GM10266 (cell line): ENCODE results near the gene STK26.

Source experiments
- DNase-seq: peaks from one replicate; pipeline ENCODE4 v3.0.0; 2012; ENCODE audit errors: extremely low spot score
- TF ChIP-seq, protein P1 (sequence below): IDR thresholded peaks from 2 replicates; pipeline ENCODE4 v1.5.1; 2012; ENCODE audit warnings: mild to moderate bottlenecking, low read depth; ENCODE audit not compliant: control insufficient read depth, insufficient read depth; ENCODE audit errors: missing control alignments

STK26 gene

DNA sequence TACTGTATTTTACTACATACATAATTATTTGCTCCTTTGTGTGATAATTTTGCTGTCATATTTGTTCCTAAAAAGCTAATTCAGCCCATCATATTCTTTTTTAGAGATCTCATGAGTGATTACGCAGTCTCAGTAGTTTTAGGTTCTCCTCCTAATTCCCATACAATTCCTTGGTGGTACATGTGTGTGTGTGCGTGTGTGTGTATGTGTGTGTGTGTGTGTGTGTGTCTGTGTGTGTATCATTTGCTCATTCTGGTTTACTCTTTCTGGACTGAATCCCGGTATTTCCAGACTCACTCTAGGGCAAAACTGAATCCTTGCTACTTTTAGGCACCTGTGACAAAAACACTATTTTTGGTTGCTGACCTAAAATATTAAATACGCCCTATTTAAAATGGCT lies 34.9 kb downstream of the STK26 start:
- TF ChIP-seq, protein P1, sequence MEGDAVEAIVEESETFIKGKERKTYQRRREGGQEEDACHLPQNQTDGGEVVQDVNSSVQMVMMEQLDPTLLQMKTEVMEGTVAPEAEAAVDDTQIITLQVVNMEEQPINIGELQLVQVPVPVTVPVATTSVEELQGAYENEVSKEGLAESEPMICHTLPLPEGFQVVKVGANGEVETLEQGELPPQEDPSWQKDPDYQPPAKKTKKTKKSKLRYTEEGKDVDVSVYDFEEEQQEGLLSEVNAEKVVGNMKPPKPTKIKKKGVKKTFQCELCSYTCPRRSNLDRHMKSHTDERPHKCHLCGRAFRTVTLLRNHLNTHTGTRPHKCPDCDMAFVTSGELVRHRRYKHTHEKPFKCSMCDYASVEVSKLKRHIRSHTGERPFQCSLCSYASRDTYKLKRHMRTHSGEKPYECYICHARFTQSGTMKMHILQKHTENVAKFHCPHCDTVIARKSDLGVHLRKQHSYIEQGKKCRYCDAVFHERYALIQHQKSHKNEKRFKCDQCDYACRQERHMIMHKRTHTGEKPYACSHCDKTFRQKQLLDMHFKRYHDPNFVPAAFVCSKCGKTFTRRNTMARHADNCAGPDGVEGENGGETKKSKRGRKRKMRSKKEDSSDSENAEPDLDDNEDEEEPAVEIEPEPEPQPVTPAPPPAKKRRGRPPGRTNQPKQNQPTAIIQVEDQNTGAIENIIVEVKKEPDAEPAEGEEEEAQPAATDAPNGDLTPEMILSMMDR: no peak

DNA sequence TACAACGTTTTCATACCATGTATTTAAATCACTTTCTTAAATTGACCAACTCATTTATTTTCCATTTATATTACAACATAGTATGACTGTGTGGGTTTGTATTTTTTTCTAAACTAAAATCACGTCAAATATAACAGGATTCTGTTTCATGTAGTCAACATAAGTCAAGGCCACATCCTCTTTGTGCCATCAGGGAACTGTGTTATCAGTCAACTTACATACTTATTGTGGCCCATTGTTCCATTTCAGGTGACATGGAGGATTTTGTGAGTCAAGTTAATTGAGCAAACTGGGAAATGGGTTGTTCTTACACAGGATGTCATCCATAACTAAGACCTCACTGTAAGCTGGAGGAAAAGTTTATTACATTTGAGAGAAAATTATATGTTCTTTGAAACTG lies 35.9 kb downstream of the STK26 start:
- TF ChIP-seq, protein P1: no peak
- no peak for DNase-seq

More for the DNA sequence above, 34.9 kb downstream of the STK26 start:
- DNase-seq: no peak

GRCh38 chrX:132059973-132060540 lies 37.0 kb downstream of the STK26 start:
- TF ChIP-seq, protein P1: no peak
- no peak for DNase-seq

DNA sequence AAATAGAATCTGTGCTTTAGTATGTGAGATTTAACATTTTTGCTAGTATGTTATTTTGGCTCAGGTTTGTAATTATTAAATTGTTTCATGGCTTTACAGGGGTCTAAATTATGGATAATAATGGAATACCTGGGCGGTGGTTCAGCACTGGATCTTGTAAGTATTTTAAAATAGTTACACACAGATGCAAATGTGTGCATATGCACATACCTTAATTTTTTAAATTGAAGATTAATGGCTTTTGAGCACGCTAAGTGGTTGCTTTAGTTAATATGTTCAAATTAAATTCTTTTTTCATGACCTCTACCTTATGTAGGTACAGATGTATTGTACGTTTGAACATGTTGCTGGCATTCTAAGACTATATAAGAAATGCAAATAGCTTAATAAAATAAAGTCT lies 40.2 kb downstream of the STK26 start:
- TF ChIP-seq, protein P1: no peak
- DNase-seq: no peak

DNA sequence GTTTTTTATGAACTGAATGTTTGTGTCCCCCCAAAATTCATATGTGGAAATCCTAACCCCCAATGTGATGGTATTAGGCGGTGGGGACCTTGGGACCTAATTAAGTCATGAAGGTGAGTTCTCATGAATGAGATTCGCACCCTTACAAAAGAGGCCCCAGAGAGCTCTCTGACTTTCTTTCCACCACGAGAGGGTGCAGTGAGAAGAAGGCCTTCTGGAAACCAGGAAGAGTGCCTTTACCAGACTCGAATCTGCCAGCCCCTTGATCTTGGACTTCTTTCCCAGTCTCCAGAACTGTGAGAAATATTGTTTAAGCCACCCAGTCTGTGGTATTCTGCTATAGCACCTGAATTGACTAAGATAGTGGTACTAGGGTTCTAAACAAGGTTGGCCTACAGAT lies 40.8 kb downstream of the STK26 start:
- no peak for DNase-seq
- TF ChIP-seq, protein P1: no peak

DNA sequence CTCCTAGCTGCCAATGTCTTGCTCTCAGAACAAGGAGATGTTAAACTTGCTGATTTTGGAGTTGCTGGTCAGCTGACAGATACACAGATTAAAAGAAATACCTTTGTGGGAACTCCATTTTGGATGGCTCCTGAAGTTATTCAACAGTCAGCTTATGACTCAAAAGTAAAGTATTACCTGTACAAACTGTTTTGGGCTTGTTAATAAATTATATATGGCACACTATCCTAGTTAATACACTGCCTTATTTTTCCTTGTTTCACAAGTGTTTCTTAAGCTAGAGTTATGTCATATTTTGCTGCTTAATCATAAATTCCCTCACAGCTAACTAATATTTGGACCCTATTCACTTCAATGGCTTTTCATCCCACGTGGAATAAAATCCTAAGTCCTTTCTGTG lies 45.3 kb downstream of the STK26 start:
- TF ChIP-seq, protein P1: no peak
- no peak for DNase-seq

- TF ChIP-seq, protein P1: no peak
- no peak for DNase-seq
Measured at GRCh38 chrX:132071254-132071653, 48.2 kb downstream of the STK26 start.
